Endothelial cell of umbilical vein (primary cell): ENCODE measurements around the gene CRELD1. TPM values are rescaled to one million over a fixed set of nuclear protein-coding genes. Genes with fewer than 3 reads are reported as not detected.

Experiments used
- BruUV-seq: library from RNA; stranded (reverse); fragments of 400-500 nt; replicated peaks from 2 replicates; lab custom pipeline; 2021; lab: Mats Ljungman, UMichigan
- CTCF ChIA-PET: fragments of 300-600, 350-600 bp; sonication (Branson Sonifier 250); formaldehyde crosslinking; loops from one replicate; lab custom pipeline; 2021; ENCODE audit warnings: antibody characterized with exemption, inconsistent platforms; lab: Charles Lee
- POLR2A ChIA-PET: fragments of 300-600, 350-600 bp; sonication (Branson Sonifier 250); formaldehyde crosslinking; loops from one replicate; lab custom pipeline; 2021; ENCODE audit warnings: antibody characterized with exemption, inconsistent platforms; lab: Charles Lee
- DNase-seq: peaks from one replicate; pipeline ENCODE4 v3.0.0-alpha.2; 2011; ENCODE audit warnings: low read depth, low spot score
- FAIRE-seq: peaks from 2 replicates; lab custom pipeline; 2011; peaks lifted over from hg19 to GRCh38; lab: Jason Lieb, UNC
- H2AFZ ChIP-seq: 2 replicates; pipeline ENCODE4 v1.6.0; 2012; ENCODE audit warnings: low read depth, low read length, control low read depth, inconsistent platforms
- H3K27ac ChIP-seq: 2 replicates; pipeline ENCODE4 v1.5.1; 2011; ENCODE audit warnings: low read depth, mild to moderate bottlenecking, control low read depth, low read length, moderate library complexity; ENCODE audit not compliant: insufficient read depth
- H3K27me3 ChIP-seq, 2 experiments: 2 replicates each; pipeline versions ENCODE4 v1.6.0 to v1.6.1; 2011; ENCODE audit warnings: low read length in 2 of 2, mixed read lengths in 1 of 2; ENCODE audit not compliant: control insufficient read depth in 2 of 2, insufficient read depth in 2 of 2
- H3K36me3 ChIP-seq, 2 experiments: 2 replicates in 1 of 2; 3 replicates in 1 of 2; pipeline ENCODE4 v1.5.1; 2011; ENCODE audit warnings: low read length in 2 of 2, mild to moderate bottlenecking in 1 of 2, moderate library complexity in 1 of 2; ENCODE audit not compliant: control insufficient read depth in 2 of 2, insufficient read depth in 2 of 2; ENCODE audit errors: extremely low read depth in 1 of 2
- H3K4me1 ChIP-seq: 3 replicates; pipeline ENCODE4 v1.5.1; 2011; ENCODE audit warnings: mild to moderate bottlenecking, low read length; ENCODE audit not compliant: control insufficient read depth, insufficient read depth; ENCODE audit errors: extremely low read depth
- H3K4me2 ChIP-seq: 2 replicates; pipeline ENCODE4 v1.6.1; 2011; ENCODE audit warnings: low read length, control low read depth, mixed read lengths; ENCODE audit not compliant: insufficient read depth
- H3K4me3 ChIP-seq, 3 experiments: fragments of 200-600 bp in 1 of 3; sonication (generic), shearing (Covaris generic) in 1 of 3; replicated peaks in 1 of 3; 2 replicates each; pipeline ENCODE4 v1.5.1; 2011 to 2016; ENCODE audit warnings: control low read depth in 3 of 3, low read length in 3 of 3, mild to moderate bottlenecking in 2 of 3, inconsistent platforms in 1 of 3, low read depth in 1 of 3, moderate library complexity in 1 of 3; ENCODE audit not compliant: insufficient read depth in 1 of 3
- H3K79me2 ChIP-seq: 2 replicates; pipeline ENCODE4 v1.6.0; 2012; ENCODE audit warnings: low read length, inconsistent platforms; ENCODE audit not compliant: control insufficient read depth, insufficient read depth
- H3K9ac ChIP-seq: replicated peaks from 2 replicates; pipeline ENCODE3; 2011; ENCODE audit warnings: low read length, control low read depth; ENCODE audit not compliant: insufficient read depth; ENCODE audit errors: extremely low read depth
- H3K9me1 ChIP-seq: replicated peaks from 3 replicates; pipeline ENCODE4 v1.6.0; 2011; ENCODE audit warnings: mild to moderate bottlenecking, low read length; ENCODE audit not compliant: control insufficient read depth, insufficient read depth; ENCODE audit errors: extremely low read depth
- H3K9me3 ChIP-seq: replicated peaks from 2 replicates; pipeline ENCODE4 v1.5.1; 2012; ENCODE audit warnings: low read length, inconsistent platforms; ENCODE audit not compliant: control insufficient read depth, insufficient read depth
- H4K20me1 ChIP-seq: replicated peaks from 2 replicates; pipeline ENCODE3; 2011; ENCODE audit warnings: mild to moderate bottlenecking, low read length; ENCODE audit not compliant: control insufficient read depth, insufficient read depth; ENCODE audit errors: extremely low read depth
- EZH2 ChIP-seq: IDR thresholded peaks from 2 replicates; pipeline ENCODE4 v1.6.1; 2012; ENCODE audit warnings: borderline replicate concordance, low read depth, mild to moderate bottlenecking, moderate library complexity, low read length, inconsistent platforms; ENCODE audit not compliant: severe bottlenecking
- GATA2 ChIP-seq: IDR thresholded peaks from 2 replicates; pipeline ENCODE4 v1.7.0; 2011; ENCODE audit warnings: low read depth, mild to moderate bottlenecking, moderate library complexity, mixed read lengths, low read length; ENCODE audit not compliant: insufficient read length, insufficient read depth
- JUN ChIP-seq: IDR thresholded peaks from 2 replicates; pipeline ENCODE4 v1.6.1; 2011; ENCODE audit warnings: borderline replicate concordance, low read depth; ENCODE audit not compliant: insufficient read length, insufficient read depth
- POLR2A ChIP-seq: IDR thresholded peaks from 2 replicates; pipeline ENCODE4 v1.6.1; 2012; ENCODE audit warnings: low read depth, mild to moderate bottlenecking, control low read depth, low read length
- POLR2AphosphoS5 ChIP-seq: IDR thresholded peaks from 2 replicates; pipeline ENCODE4 v1.6.1; 2012; ENCODE audit warnings: low read depth, mild to moderate bottlenecking, control low read depth, low read length, moderate library complexity; ENCODE audit not compliant: insufficient read depth
- dilution Hi-C: fragments of 300-500 bp; cut with MboI; formaldehyde crosslinking; loops from one replicate; pipeline ENCODE4 v1.15.0; 2019; ENCODE audit warnings: low sequenced_read_pairs; ENCODE audit not compliant: extremely low pct_ligation_motif_present
- intact Hi-C: fragments of 100-400 bp; cut with micrococcal nuclease; formaldehyde crosslinking; loops from one replicate; pipeline ENCODE4 v1.10.0; 2022
- polyA plus RNA-seq, 4 experiments: library from polyadenylated mRNA; depleted of rRNA in 3 of 4; stranded (reverse) in 3 of 4; unstranded in 1 of 4; fragments of >200 nt; gene quantifications; 2 replicates each; pipeline versions ENCODE4 v1.2.1 to v1.2.3, GENCODE V29; 2011 to 2012; ENCODE audit warnings: missing spikeins in 1 of 4
- total RNA-seq: library from RNA; stranded (reverse); gene quantifications from 2 replicates; pipeline ENCODE4 v1.2.3, GENCODE V29; 2021
- TF ChIP-seq, protein P1 (sequence below), 2 donors: IDR thresholded peaks; 1 replicate in 1 of 2; 2 replicates in 1 of 2; pipeline ENCODE4 v1.5.1; 2011; ENCODE audit warnings: low read length in 2 of 2, mild to moderate bottlenecking in 2 of 2, moderate library complexity in 2 of 2, control low read depth in 1 of 2, inconsistent platforms in 1 of 2, low read depth in 1 of 2; ENCODE audit not compliant: insufficient read depth in 1 of 2; ENCODE audit errors: extremely low read depth in 1 of 2

CRELD1 gene
- total and polyA plus RNA-seq, 2 donors (not counting 3 experiments of a cell fraction or from before 2014, with no cell fraction given) = 21.6 to 43.9 TPM

DNA sequence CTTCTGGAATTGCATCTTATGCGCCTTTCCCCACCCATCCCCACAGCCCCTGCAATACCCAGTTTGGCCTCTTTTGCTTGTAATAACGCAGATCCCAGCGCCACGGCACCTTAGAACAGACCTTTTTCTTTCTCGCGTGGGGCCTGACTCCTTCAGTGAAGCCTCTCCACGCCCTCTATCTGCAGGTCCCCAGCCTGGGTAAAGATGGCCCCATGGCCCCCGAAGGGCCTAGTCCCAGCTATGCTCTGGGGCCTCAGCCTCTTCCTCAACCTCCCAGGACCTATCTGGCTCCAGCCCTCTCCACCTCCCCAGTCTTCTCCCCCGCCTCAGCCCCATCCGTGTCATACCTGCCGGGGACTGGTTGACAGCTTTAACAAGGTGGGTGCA, 594 bp downstream of the CRELD1 start:
- Histone ChIP-seq H3K9me1 (no peaks in the 10 kb centered on the region), H3K36me3 (peaks cover 2 to 10% of the 10 kb centered on the region in 2 experiments), H3K4me1 (peaks cover 16% of the 10 kb centered on the region), H3K27me3 (no peaks in the 10 kb centered on the region), H3K4me3 (peak overlapping the region; percentile 67 to 76 (median 69)), H3K4me2 (peak overlapping the region; percentile 64), H3K9ac (peak overlapping the region; percentile 91), H3K79me2 (no peaks in the 10 kb centered on the region), H2AFZ (peak overlapping the region; percentile 77), H3K27ac (peak overlapping the region; percentile 85), H4K20me1 (no peaks in the 10 kb centered on the region), H3K9me3 (no peaks in the 10 kb centered on the region)
- DNase-seq (no peak), FAIRE-seq (no peak)
- TF ChIP-seq, protein P1, sequence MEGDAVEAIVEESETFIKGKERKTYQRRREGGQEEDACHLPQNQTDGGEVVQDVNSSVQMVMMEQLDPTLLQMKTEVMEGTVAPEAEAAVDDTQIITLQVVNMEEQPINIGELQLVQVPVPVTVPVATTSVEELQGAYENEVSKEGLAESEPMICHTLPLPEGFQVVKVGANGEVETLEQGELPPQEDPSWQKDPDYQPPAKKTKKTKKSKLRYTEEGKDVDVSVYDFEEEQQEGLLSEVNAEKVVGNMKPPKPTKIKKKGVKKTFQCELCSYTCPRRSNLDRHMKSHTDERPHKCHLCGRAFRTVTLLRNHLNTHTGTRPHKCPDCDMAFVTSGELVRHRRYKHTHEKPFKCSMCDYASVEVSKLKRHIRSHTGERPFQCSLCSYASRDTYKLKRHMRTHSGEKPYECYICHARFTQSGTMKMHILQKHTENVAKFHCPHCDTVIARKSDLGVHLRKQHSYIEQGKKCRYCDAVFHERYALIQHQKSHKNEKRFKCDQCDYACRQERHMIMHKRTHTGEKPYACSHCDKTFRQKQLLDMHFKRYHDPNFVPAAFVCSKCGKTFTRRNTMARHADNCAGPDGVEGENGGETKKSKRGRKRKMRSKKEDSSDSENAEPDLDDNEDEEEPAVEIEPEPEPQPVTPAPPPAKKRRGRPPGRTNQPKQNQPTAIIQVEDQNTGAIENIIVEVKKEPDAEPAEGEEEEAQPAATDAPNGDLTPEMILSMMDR (IDR thresholded peaks at IDR 0.05; ENCODE audit: extremely low read depth in 1 of 2, insufficient read depth in 1 of 2, low read depth in 1 of 2, low read length in 2 of 2) = peak; percentile 0 to 14
- no peak for TF ChIP-seq POLR2AphosphoS5
- CTCF ChIA-PET = interaction anchor here (1.1 to 4.0 kb wide), 3 partner anchors 12 to 19 kb away, joined by 4 to 105 read pairs (median 22); no protein-coding TSS in a partner anchor
- BruUV-seq = TSS peak; percentile 70
- POLR2A ChIA-PET = interaction anchor here (1.5 kb wide), 1 partner anchor 12 kb away, joined by 4 read pairs; no protein-coding TSS in a partner anchor
- intact Hi-C loops (loop anchor here (1.0 to 10.0 kb wide), 5 partner anchors 42 to 801 kb away; partner anchors contain the start of gene JAGN1), dilution Hi-C loops (no loop called here)

- Histone ChIP-seq H3K27ac (no peak overlapping the region), H3K27me3 (no peaks in the 10 kb centered on the region), H3K9ac (no peak overlapping the region), H3K79me2 (no peaks in the 10 kb centered on the region), H2AFZ (no peak overlapping the region), H4K20me1 (no peaks in the 10 kb centered on the region), H3K4me2 (no peak overlapping the region), H3K4me3 (no peak overlapping the region), H3K36me3 (peaks cover 2 to 8% of the 10 kb centered on the region in 2 experiments), H3K9me3 (no peaks in the 10 kb centered on the region), H3K4me1 (peaks cover 16% of the 10 kb centered on the region), H3K9me1 (no peaks in the 10 kb centered on the region)
- TF ChIP-seq GATA2 (no peak), POLR2A (no peak), EZH2 (no peak), POLR2AphosphoS5 (no peak), JUN (no peak)
- ChIA-PET CTCF (interaction anchor here (1.8 kb wide), 1 partner anchor 12 kb away, joined by 22 read pairs; no protein-coding TSS in a partner anchor), POLR2A (interaction anchor here (1.5 kb wide), 1 partner anchor 11 kb away, joined by 4 read pairs; no protein-coding TSS in a partner anchor)
- no peak for DNase-seq
- dilution Hi-C loops = no loop called here
- FAIRE-seq = no peak
- intact Hi-C loops = loop anchor here (1.0 to 10.0 kb wide), 5 partner anchors 43 to 800 kb away; partner anchors contain the start of gene JAGN1
- no TSS peak for BruUV-seq
Observed at GRCh38 chr3:9934993-9935392, 1.4 kb downstream of the CRELD1 start.
